ENCODE results near the gene BTF3. TPM values are rescaled to one million over a fixed set of nuclear protein-coding genes. Genes with fewer than 3 reads are reported as not detected.

Gene BTF3
- total and polyA plus RNA-seq, 2 of the 13 experiments (the other 11 are each of a cell fraction or from before 2014, with no cell fraction given): 557 to 698 TPM

- TF ChIP-seq ZNF235 (CRISPR knock-in tag; IDR thresholded peaks at IDR 0.05; ENCODE audit: borderline replicate concordance) (peak; percentile 49; the same call in 1 of the 2 replicates), CREM (IDR thresholded peaks at IDR 0.05) (peak; percentile 77), CREM (CRISPR knock-in tag; IDR thresholded peaks at IDR 0.05) (no peak), MED1 (CRISPR knock-in tag; IDR thresholded peaks at IDR 0.05) (peak; percentile 66; the same call in 1 of the 2 replicates), CENPT (CRISPR knock-in tag; IDR thresholded peaks at IDR 0.05; ENCODE audit: low read depth) (0 out of 2 replicates have a peak, but pooled peaks have one; percentile 50), NFRKB (IDR thresholded peaks at IDR 0.05) (peak; percentile 61), ZNF30 (CRISPR knock-in tag; IDR thresholded peaks at IDR 0.05) (peak; percentile 70; the same call in 1 of the 2 replicates), ZNF570 (CRISPR knock-in tag; IDR thresholded peaks at IDR 0.05; ENCODE audit: borderline replicate concordance) (peak; percentile 84; the same call in 1 of the 2 replicates), IRF9 (CRISPR knock-in tag; IDR thresholded peaks at IDR 0.05; ENCODE audit: borderline replicate concordance) (0 out of 2 replicates have a peak, but pooled peaks have one; percentile 88), ZFY (CRISPR knock-in tag; IDR thresholded peaks at IDR 0.05) (peak; percentile 96), ZNF790 (CRISPR knock-in tag; IDR thresholded peaks at IDR 0.05; ENCODE audit: borderline replicate concordance) (no peak), ZNF331 (CRISPR knock-in tag; IDR thresholded peaks at IDR 0.05) (peak; percentile 25; the same call in 1 of the 2 replicates), SNAI1 (CRISPR knock-in tag; IDR thresholded peaks at IDR 0.05; ENCODE audit: borderline replicate concordance) (peak; percentile 57; the same call in 1 of the 2 replicates), ZNF333 (CRISPR knock-in tag; IDR thresholded peaks at IDR 0.05; ENCODE audit: borderline replicate concordance) (peak; percentile 48; the same call in 1 of the 2 replicates), NAIF1 (CRISPR knock-in tag; IDR thresholded peaks at IDR 0.05; ENCODE audit: borderline replicate concordance) (peak; percentile 69; the same call in 1 of the 2 replicates), ZNF687 (CRISPR knock-in tag; IDR thresholded peaks at IDR 0.05) (peak; percentile 97), FOXA3 (CRISPR knock-in tag; IDR thresholded peaks at IDR 0.05) (0 out of 2 replicates have a peak, but pooled peaks have one; percentile 9), ARNTL (CRISPR knock-in tag; IDR thresholded peaks at IDR 0.05) (peak; percentile 30; the same call in 1 of the 2 replicates)
- TF ChIP-seq, protein P1, sequence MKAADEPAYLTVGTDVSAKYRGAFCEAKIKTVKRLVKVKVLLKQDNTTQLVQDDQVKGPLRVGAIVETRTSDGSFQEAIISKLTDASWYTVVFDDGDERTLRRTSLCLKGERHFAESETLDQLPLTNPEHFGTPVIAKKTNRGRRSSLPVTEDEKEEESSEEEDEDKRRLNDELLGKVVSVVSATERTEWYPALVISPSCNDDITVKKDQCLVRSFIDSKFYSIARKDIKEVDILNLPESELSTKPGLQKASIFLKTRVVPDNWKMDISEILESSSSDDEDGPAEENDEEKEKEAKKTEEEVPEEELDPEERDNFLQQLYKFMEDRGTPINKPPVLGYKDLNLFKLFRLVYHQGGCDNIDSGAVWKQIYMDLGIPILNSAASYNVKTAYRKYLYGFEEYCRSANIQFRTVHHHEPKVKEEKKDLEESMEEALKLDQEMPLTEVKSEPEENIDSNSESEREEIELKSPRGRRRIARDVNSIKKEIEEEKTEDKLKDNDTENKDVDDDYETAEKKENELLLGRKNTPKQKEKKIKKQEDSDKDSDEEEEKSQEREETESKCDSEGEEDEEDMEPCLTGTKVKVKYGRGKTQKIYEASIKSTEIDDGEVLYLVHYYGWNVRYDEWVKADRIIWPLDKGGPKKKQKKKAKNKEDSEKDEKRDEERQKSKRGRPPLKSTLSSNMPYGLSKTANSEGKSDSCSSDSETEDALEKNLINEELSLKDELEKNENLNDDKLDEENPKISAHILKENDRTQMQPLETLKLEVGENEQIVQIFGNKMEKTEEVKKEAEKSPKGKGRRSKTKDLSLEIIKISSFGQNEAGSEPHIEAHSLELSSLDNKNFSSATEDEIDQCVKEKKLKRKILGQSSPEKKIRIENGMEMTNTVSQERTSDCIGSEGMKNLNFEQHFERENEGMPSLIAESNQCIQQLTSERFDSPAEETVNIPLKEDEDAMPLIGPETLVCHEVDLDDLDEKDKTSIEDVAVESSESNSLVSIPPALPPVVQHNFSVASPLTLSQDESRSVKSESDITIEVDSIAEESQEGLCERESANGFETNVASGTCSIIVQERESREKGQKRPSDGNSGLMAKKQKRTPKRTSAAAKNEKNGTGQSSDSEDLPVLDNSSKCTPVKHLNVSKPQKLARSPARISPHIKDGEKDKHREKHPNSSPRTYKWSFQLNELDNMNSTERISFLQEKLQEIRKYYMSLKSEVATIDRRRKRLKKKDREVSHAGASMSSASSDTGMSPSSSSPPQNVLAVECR (CRISPR knock-in tag; IDR thresholded peaks at IDR 0.05; ENCODE audit: borderline replicate concordance): peak; percentile 85
Observed at GRCh38 chr5:73498057-73498992, at the start of gene BTF3 (continued).
